Erythroblast (primary cell): ENCODE results near the gene C11orf71.

Source experiments
- DNase-seq, 2 experiments: peaks; one replicate each; lab custom pipeline; 2025; lab: John Stamatoyannopoulos, UW
- GATA1 ChIP-seq: IDR thresholded peaks from 2 replicates; pipeline ENCODE4 v1.6.1; 2011; ENCODE audit warnings: low read depth, mild to moderate bottlenecking, control low read depth, low read length, moderate library complexity
- POLR2A ChIP-seq: IDR thresholded peaks from 2 replicates; pipeline ENCODE4 v1.6.1; 2011; ENCODE audit warnings: mild to moderate bottlenecking, low read length

Gene C11orf71

DNA sequence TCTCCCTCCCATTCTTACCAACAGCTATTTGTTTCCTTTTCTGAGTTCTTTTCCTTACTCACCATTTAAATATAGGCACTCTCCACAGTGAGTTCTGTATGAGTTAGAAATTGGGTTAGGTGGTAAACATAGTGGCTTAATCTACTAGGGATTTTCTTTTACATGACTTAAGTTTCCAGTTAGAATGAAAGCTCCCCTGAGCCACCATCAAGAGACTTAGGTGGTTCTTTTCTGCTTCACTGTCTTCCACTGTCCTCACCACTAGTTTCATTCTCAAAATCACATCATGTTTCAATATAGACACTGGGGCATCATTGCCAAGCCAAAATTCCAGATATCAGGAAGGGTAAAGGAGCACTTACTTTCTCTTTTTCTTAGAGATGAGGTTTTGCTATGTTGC lies 30.0 kb upstream of the C11orf71 start:
- no peak for TF ChIP-seq GATA1
- TF ChIP-seq POLR2A, result no peak
- DNase-seq, result no peak

- DNase-seq, result no peak
- TF ChIP-seq GATA1, result no peak
- no peak for TF ChIP-seq POLR2A
Observed at GRCh38 chr11:114426280-114426679, 26.0 kb upstream of the C11orf71 start.

GRCh38 chr11:114416441-114416961 lies 16.2 kb upstream of the C11orf71 start:
- no peak for DNase-seq
- TF ChIP-seq POLR2A, result no peak
- TF ChIP-seq GATA1, result no peak

- no peak for TF ChIP-seq POLR2A
- TF ChIP-seq GATA1, result no peak
Observed at GRCh38 chr11:114413958-114414357, 13.6 kb upstream of the C11orf71 start.

DNA sequence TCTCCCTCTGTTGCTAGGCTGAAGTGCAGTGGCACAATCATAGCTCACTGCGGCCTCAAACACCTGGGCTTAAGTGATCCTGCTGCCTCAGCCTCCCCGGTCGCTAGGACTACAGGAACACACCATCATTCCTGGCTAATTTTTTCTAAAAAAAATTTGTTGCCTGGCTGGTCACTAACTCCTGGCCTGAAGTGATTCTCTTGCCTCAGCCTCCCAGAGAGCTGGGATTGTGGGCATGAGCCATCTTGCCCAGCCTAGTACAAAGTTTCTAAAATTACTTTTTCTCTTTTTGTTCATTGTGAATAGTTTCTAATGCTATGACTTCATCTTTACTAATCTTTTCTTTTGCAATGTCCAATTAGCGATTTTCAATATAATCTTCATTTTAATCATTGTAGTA lies 12.6 kb upstream of the C11orf71 start:
- TF ChIP-seq POLR2A (no peak), GATA1 (no peak)
- DNase-seq, result no peak

More at GRCh38 chr11:114413958-114414357, 13.6 kb upstream of the C11orf71 start:
- DNase-seq, result no peak

DNA sequence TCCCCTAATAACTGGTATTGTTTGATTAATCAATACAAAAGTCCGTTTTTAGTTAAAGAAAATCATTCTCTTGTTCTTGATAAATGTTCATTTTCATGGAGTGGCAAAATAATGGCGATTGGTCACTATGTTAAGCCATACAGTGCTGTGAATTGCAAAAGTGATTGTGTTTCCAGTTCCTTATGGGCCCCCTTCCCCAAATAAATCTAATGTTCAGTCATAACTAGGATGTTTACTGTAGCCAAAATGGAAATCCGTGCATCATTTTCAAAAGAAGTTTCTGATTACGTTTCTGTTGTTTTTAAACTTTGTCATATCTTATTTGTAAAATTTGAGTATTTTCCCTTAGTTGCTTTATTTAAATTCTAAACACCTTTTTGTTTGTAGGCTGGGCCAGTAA lies 1.0 kb upstream of the C11orf71 start:
- DNase-seq, result peak; percentile 28 to 60
- TF ChIP-seq GATA1 (no peak), POLR2A (no peak)

- TF ChIP-seq GATA1, result no peak
- no peak for TF ChIP-seq POLR2A
- DNase-seq, result no peak
Observed at GRCh38 chr11:114400915-114401223, 558 bp upstream of the C11orf71 start.

DNA sequence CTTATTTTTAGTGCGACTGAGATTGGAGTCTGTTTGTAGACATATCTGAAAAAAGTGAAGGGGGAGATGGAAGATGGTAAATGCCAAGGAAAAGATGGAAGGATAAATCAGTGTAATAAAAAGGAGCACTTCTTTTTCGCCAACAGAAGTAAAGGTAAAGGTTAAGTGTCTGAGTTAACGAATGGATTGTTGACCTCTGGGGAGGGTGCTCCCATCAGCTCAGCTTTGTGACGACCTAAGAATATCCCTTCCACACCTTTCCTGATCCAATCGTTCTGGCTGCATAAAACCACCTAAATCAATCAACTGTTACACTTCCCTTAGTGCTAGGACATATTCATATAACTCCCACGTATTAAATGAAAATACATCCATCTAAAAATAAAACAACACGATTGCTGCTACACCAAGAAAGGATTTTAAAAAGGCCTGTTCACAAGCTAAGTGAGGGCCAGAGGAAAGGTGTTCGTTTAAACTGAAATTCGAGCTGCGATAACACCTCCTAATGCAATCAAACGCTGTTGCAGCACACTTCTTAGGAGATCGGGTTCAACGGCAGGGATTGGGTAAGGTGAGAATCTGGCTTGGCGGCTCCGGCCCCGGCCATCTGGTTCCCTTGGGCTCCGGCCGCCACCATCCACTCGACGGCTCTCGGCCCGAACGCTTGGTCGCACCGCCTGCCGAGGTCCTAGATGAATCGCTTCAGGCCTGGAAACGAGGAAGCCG lies 658 bp downstream of the C11orf71 start:
- no peak for TF ChIP-seq POLR2A
- TF ChIP-seq GATA1, result no peak
- no peak for DNase-seq

- no peak for DNase-seq
- TF ChIP-seq GATA1, result no peak
- no peak for TF ChIP-seq POLR2A
Observed at GRCh38 chr11:114398303-114398920, 1.9 kb downstream of the C11orf71 start.

- TF ChIP-seq POLR2A (no peak), GATA1 (no peak)
- no peak for DNase-seq
Observed at GRCh38 chr11:114397349-114397982, 2.8 kb downstream of the C11orf71 start.

GRCh38 chr11:114396916-114397315 lies 3.4 kb downstream of the C11orf71 start:
- no peak for DNase-seq
- TF ChIP-seq POLR2A (no peak), GATA1 (no peak)

- TF ChIP-seq GATA1 (no peak), POLR2A (no peak)
- DNase-seq, result peak; percentile 28 to 63
Observed at GRCh38 chr11:114395736-114396135, 4.6 kb downstream of the C11orf71 start.

GRCh38 chr11:114392735-114393667 lies 7.3 kb downstream of the C11orf71 start:
- TF ChIP-seq GATA1, result no peak
- no peak for TF ChIP-seq POLR2A
- no peak for DNase-seq

DNA sequence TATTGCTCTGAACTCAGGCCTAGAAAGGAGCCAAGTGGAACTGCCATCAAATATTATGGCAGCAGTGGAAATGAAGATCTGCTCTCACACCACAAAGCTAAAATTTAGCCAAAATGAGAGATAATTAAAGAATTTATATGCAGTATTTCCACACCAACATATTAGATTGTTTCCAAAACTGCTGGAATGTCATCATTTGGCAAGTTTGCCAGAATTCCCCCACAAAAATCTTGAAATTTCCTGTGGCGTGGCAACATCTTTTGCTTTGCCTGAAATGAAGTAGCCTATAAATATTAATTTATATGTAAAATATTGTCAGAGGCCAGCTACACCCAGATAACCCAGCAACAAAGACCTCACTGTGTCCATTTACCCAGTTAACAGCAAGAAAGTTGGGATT lies 13.8 kb downstream of the C11orf71 start:
- no peak for DNase-seq
- TF ChIP-seq POLR2A (no peak), GATA1 (no peak)
